ENCODE results near the gene PICALM.
A peak's percentile ranks its signal among the peaks of the same experiment; 100 is the strongest.
"Not testable (repeated sequence)": the region's sequence is repeated elsewhere in the genome, so short reads cannot be mapped to it uniquely, and the experiment has no call there.

Gene PICALM

DNA sequence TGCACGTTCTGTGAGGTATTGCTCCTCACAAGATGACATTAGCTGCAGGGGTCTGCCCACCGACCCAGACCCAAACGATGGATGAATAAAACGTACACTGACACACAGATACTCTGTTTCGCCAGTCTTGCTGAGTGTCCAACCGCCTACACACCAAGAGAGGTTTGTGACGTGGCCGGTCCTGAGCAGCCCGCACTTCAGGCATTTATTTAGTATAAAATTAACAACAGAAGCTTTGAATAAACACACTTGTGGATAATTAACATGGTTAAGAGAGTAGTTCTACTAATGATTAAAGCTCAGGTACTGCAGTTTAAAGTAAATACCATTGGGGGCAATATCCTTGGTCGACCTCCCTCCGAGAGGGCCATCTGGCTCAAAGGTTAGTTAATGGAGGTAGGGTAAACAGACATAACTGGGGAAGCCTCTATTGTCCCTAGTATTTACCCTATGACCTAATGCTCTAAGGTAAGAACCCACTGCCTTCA, 138.0 kb downstream of the PICALM start:
- Histone ChIP-seq H3K27ac (no peak overlapping the region), H3K4me3 (ENCODE audit: low read depth, low read length) (no peak overlapping the region), H3K27me3 (ENCODE audit: insufficient read depth, low read depth, severe bottlenecking) (no peaks in the 10 kb centered on the region), H3K9me3 (ENCODE audit: severe bottlenecking) (peaks cover 3% of the 10 kb centered on the region), H3K36me3 (no peaks in the 10 kb centered on the region)
- no peak for DNase-seq
- TF ChIP-seq, protein P1, sequence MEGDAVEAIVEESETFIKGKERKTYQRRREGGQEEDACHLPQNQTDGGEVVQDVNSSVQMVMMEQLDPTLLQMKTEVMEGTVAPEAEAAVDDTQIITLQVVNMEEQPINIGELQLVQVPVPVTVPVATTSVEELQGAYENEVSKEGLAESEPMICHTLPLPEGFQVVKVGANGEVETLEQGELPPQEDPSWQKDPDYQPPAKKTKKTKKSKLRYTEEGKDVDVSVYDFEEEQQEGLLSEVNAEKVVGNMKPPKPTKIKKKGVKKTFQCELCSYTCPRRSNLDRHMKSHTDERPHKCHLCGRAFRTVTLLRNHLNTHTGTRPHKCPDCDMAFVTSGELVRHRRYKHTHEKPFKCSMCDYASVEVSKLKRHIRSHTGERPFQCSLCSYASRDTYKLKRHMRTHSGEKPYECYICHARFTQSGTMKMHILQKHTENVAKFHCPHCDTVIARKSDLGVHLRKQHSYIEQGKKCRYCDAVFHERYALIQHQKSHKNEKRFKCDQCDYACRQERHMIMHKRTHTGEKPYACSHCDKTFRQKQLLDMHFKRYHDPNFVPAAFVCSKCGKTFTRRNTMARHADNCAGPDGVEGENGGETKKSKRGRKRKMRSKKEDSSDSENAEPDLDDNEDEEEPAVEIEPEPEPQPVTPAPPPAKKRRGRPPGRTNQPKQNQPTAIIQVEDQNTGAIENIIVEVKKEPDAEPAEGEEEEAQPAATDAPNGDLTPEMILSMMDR (IDR thresholded peaks at IDR 0.05; ENCODE audit: low read depth, low read length) = no peak

DNA sequence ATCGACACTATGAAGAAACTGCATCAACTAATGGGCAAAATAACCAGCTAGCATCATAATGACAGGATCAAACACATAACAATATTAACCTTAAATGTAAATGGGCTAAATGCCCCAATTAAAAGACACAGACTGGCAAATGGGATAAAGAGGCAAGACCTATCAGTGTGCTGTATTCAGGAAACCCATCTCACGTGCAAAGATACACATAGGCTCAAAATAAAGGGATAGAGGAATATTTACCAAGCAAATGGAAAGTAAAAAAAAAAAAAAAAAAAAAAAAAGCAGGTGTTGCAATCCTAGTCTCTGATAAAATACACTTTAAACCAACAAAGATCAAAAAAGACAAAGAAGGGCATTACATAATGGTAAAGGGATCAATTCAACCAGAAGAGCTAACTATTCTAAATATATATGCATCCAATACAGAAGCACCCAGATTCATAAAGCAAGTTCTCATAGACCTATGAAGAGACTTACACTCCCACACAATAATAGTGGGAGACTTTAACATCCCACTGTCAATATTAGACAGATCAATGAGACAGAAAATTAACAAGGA, 142.2 kb downstream of the PICALM start:
- H3K9me3 ChIP-seq (ENCODE audit: severe bottlenecking); H3K36me3 ChIP-seq; H3K4me3 ChIP-seq (ENCODE audit: low read depth, low read length); H3K27ac ChIP-seq; H3K27me3 ChIP-seq (ENCODE audit: insufficient read depth, low read depth, severe bottlenecking); DNase-seq: not testable (repeated sequence)

DNA sequence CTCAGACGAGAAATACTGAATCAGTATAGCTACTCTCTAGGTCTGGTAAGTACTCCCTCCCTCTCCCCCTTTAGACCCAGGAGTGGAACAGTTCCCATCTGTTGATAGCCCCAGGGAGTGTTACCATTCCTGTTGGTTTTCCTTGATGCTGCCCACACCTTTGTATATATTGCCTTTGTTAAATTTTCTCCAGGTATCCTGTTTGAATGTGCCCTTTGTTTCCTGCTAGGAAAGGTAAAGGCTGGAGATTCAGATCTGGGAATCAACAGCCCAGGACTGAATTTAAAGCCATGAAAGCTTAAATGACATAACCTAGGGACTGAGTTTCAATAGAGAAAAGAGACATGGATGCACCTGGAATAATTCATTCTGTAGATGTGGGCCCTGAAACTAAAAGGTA, 145.4 kb downstream of the PICALM start:
- TF ChIP-seq, protein P1 (IDR thresholded peaks at IDR 0.05; ENCODE audit: low read depth, low read length) = no peak
- no peaks in the 10 kb centered on the region for H3K36me3 ChIP-seq
- H3K27me3 ChIP-seq (ENCODE audit: insufficient read depth, low read depth, severe bottlenecking) = no peaks in the 10 kb centered on the region
- DNase-seq = no peak
- H3K27ac ChIP-seq = no peak overlapping the region
- H3K4me3 ChIP-seq (ENCODE audit: low read depth, low read length) = no peak overlapping the region
- H3K9me3 ChIP-seq (ENCODE audit: severe bottlenecking) = no peaks in the 10 kb centered on the region

DNA sequence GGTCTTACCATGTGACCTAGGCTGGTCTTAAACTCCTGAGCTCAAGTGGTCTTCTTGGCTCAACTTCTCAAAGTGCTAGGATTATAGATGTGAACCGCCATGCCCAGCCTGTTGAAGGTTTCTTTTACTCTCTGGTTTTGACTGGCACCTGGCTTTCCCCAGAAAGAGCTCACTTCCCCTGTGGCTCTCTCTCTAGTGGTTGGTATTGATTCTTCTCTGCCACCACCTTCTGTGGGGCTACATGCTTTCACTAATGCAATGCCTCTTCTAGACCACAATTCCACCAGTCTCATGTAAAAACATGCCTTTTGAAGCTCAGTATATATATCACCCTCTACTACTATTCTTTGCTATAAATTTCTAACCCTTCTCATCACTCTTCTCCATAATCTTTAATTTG, 146.5 kb downstream of the PICALM start:
- no peaks in the 10 kb centered on the region for H3K36me3 ChIP-seq
- no peaks in the 10 kb centered on the region for H3K9me3 ChIP-seq (ENCODE audit: severe bottlenecking)
- H3K27ac ChIP-seq = no peak overlapping the region
- H3K4me3 ChIP-seq (ENCODE audit: low read depth, low read length) = no peak overlapping the region
- no peaks in the 10 kb centered on the region for H3K27me3 ChIP-seq (ENCODE audit: insufficient read depth, low read depth, severe bottlenecking)
- DNase-seq = no peak
- TF ChIP-seq, protein P1 (IDR thresholded peaks at IDR 0.05; ENCODE audit: low read depth, low read length) = no peak

DNA sequence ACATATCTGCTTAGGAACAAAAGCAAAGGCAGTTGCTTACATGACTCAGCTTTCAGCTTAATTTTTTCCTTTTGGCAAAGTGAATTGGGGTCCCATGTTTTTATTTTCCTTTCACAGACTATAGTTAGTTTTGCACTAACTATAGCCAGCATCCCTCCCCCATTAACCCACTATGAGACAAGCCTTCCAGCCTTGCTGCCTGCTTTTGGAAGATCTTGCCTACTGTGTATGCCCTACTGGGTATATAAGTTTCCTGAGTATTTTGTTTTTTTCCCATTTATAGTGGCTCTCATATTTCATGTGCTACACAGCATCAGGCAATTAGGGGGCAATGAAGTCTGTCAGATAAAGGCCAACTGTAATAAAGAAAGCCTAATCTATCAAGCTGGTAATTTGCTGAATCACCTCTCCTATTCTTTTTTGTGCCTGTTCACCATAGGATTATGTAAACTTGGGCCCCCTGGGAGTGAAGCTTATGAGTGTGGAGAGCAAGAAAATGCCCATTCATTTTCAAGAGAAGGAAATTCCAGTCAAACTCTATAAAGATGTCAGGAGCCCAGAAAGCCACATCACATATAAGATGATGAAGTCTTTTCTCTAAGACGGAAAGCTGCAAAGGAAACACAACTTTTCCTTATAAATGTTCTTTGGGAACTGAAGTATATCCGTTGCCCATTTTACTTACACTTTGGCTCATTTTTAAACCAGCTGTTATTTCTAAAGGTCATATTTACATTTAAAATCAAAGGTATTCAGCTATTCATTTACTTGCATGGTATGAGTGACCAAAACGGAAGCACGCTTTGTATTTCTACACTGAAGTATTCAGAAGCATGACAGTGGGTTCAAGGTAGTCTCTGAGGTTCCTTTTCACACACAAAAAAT, 149.7 kb downstream of the PICALM start:
- H3K36me3 ChIP-seq = no peaks in the 10 kb centered on the region
- H3K27me3 ChIP-seq (ENCODE audit: insufficient read depth, low read depth, severe bottlenecking) = no peaks in the 10 kb centered on the region
- H3K4me3 ChIP-seq (ENCODE audit: low read depth, low read length) = no peak overlapping the region
- H3K9me3 ChIP-seq (ENCODE audit: severe bottlenecking) = peaks cover 6% of the 10 kb centered on the region
- no peak for DNase-seq
- TF ChIP-seq, protein P1 (IDR thresholded peaks at IDR 0.05; ENCODE audit: low read depth, low read length) = no peak
- no peak overlapping the region for H3K27ac ChIP-seq

DNA sequence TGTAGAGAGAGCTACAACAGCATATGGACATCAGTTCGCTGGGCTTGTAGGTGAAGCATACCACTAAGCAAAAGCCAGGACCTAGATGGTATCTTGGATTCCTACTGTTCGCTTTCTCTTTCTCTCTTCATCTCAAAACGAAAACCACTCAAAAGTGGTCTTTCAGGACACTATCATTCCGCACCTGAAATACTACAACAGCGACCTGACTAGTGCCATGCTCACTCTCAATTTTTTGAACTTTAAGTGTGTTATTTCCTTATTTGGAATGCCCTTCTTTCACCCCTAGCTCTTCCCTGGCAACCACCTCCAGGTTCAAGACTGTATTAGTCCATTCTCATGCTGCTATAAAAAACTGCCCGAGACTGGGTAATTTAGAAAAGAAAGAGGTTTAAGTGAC, 154.5 kb downstream of the PICALM start:
- no peaks in the 10 kb centered on the region for H3K27me3 ChIP-seq (ENCODE audit: insufficient read depth, low read depth, severe bottlenecking)
- no peak overlapping the region; the same call in 1 of the 2 replicates for H3K4me3 ChIP-seq (ENCODE audit: low read depth, low read length)
- TF ChIP-seq, protein P1 (IDR thresholded peaks at IDR 0.05; ENCODE audit: low read depth, low read length) = no peak

More for the DNA sequence above, 154.5 kb downstream of the PICALM start:
- no peaks in the 10 kb centered on the region for H3K36me3 ChIP-seq
- DNase-seq = no peak
- H3K9me3 ChIP-seq (ENCODE audit: severe bottlenecking) = peaks cover 6% of the 10 kb centered on the region
- H3K27ac ChIP-seq = peak overlapping the region; percentile 46

All from WERI-Rb-1 (cell line).